ENCODE results near the gene RAD9A.
A peak's percentile ranks its signal among the peaks of the same experiment; 100 is the strongest.

- peak; percentile 36 to 58 (median 53) for TF ChIP-seq POLR2A (IDR thresholded peaks at IDR 0.05)
- TF ChIP-seq CTCF (IDR thresholded peaks at IDR 0.05), result no peak
Observed at GRCh38 chr11:67372993-67373647, 18.7 kb upstream of the RAD9A start, which contains the start of gene CLCF1.

Measured in body of pancreas (tissue), 4 donors.